HepG2 (cell line): ENCODE data around the gene ITGB7. TPM values are rescaled to one million over a fixed set of nuclear protein-coding genes. Genes with fewer than 3 reads are reported as not detected.

ENCODE experiments used
- FOXA1 ChIP-seq, 2 experiments: fragments of 450-650 bp in 1 of 2; sonication (generic) in 1 of 2; formaldehyde crosslinking in 1 of 2; IDR thresholded peaks; 2 replicates each; pipeline versions ENCODE4 v1.4.0 to v1.6.1; 2016 to 2020; ENCODE audit warnings: missing genetic modification reagents in 1 of 2
- GATA4 ChIP-seq: sonication (generic); IDR thresholded peaks from 2 replicates; pipeline ENCODE4 v1.6.1; 2016; ENCODE audit warnings: antibody characterized with exemption, low read depth, borderline replicate concordance
- GATAD2A ChIP-seq: IDR thresholded peaks from 2 replicates; pipeline ENCODE4 v1.6.1; 2016
- GZF1 ChIP-seq: sonication (generic); formaldehyde crosslinking; IDR thresholded peaks from 2 replicates; pipeline ENCODE4 v1.5.1; 2020; ENCODE audit warnings: mild to moderate bottlenecking, missing genetic modification reagents
- HCFC1 ChIP-seq: fragments of 150-350 bp; IDR thresholded peaks from 2 replicates; pipeline ENCODE4 v1.6.1; 2014; ENCODE audit warnings: low read depth, low read length
- HIVEP1 ChIP-seq: sonication (generic); formaldehyde crosslinking; IDR thresholded peaks from 2 replicates; pipeline ENCODE4 v1.4.0; 2020; ENCODE audit warnings: mild to moderate bottlenecking, missing genetic modification reagents
- MLXIP ChIP-seq: sonication (generic); formaldehyde crosslinking; IDR thresholded peaks from 2 replicates; pipeline ENCODE4 v1.9.0; 2021; ENCODE audit warnings: missing genetic modification reagents, borderline replicate concordance
- NR3C1 ChIP-seq: sonication (generic); formaldehyde crosslinking; IDR thresholded peaks from 2 replicates; pipeline ENCODE4 v1.4.0; 2020; ENCODE audit warnings: missing genetic modification reagents
- TARDBP ChIP-seq: sonication (generic); formaldehyde crosslinking; IDR thresholded peaks from 2 replicates; pipeline ENCODE4 v1.8.0; 2022; ENCODE audit warnings: mild to moderate bottlenecking, missing genetic modification reagents
- ZNF335 ChIP-seq: sonication (generic); formaldehyde crosslinking; IDR thresholded peaks from 2 replicates; pipeline ENCODE4 v1.4.0; 2020; ENCODE audit warnings: missing genetic modification reagents
- ZNF564 ChIP-seq: sonication (generic); formaldehyde crosslinking; IDR thresholded peaks from 2 replicates; pipeline ENCODE4 v1.8.1; 2023; ENCODE audit warnings: mild to moderate bottlenecking, missing genetic modification reagents
- ZSCAN22 ChIP-seq: sonication (generic); formaldehyde crosslinking; IDR thresholded peaks from 2 replicates; pipeline ENCODE4 v1.4.0; 2020; ENCODE audit warnings: mild to moderate bottlenecking, missing genetic modification reagents
- polyA plus RNA-seq, 8 experiments: library from polyadenylated mRNA; depleted of rRNA in 3 of 8; stranded (reverse) in 7 of 8; unstranded in 1 of 8; fragments of >200 nt; fragmentation: Illumina TruSeq in 4 of 8; extraction: Trizol in 4 of 8; gene quantifications; 2 replicates each; pipeline versions ENCODE4 v1.2.1 to v1.2.3, GENCODE V29; 2011 to 2016; ENCODE audit warnings: low read depth in 4 of 8, missing spikeins in 1 of 8, mixed read lengths in 1 of 8; ENCODE audit not compliant: insufficient read depth in 1 of 8
- total RNA-seq, 5 experiments: library from RNA; depleted of rRNA; stranded (reverse); fragments of >200 nt; fragmentation: Illumina TruSeq; extraction: Trizol; gene quantifications; 2 replicates each; pipeline ENCODE4 v1.2.3, GENCODE V29; 2016; ENCODE audit warnings: low read depth in 1 of 5
- TF ChIP-seq, protein P1 (sequence below): sonication (generic); formaldehyde crosslinking; IDR thresholded peaks from 2 replicates; pipeline ENCODE4 v1.4.0; 2020; ENCODE audit warnings: missing genetic modification reagents
- TF ChIP-seq, protein P2 (sequence below): sonication (generic); formaldehyde crosslinking; IDR thresholded peaks from 2 replicates; pipeline ENCODE4 v1.4.0; 2020; ENCODE audit warnings: mild to moderate bottlenecking, missing genetic modification reagents

ITGB7 gene
- total and polyA plus RNA-seq, 2 of the 13 experiments (the other 11 are each of a cell fraction or from before 2014, with no cell fraction given): 0.16 to 0.18 TPM

DNA sequence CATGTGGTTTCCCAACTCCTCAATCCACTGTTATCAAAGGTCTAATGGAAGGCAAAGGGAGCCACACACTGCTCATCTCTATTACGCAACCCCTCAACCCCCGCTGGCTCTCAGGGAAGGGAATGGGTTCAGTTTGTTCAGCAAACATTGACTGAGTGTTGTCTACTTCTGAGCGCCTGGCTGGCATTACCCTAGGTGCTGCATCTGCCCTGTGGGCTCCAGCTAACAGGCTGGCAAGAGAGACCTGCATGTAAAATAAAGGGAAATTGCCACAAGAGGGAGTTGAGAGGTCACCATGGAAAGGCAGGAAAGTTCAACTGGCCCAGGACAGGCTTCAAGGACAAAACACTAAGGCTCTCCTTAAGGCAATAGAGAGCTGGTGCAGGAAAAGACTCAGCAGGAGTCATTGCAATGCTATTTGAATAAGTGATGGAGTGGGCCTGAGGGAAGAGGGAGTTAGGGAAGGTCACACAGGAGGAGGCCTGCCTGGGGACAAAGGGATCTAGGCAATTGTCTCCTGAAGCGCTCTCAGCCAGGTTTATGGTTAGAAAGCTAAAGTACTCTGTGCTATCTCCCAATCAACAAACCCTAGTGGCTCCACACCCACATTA is 32.1 kb downstream of the ITGB7 start (continued):
- no peak for TF ChIP-seq FOXA1 (IDR thresholded peaks at IDR 0.05)
- TF ChIP-seq FOXA1 (CRISPR knock-in tag; IDR thresholded peaks at IDR 0.05): peak; percentile 82
- no peak for TF ChIP-seq HCFC1
- TF ChIP-seq ZSCAN22 (CRISPR knock-in tag): no peak
- no peak for TF ChIP-seq HIVEP1 (CRISPR knock-in tag)
- peak; percentile 53; the same call in 1 of the 2 replicates for TF ChIP-seq ZNF564
- no peak for TF ChIP-seq NR3C1 (CRISPR knock-in tag)
- TF ChIP-seq GZF1 (CRISPR knock-in tag): no peak
- TF ChIP-seq ZNF335: no peak
- TF ChIP-seq TARDBP (CRISPR knock-in tag): peak; percentile 81
- no peak for TF ChIP-seq MLXIP (CRISPR knock-in tag)
- TF ChIP-seq GATA4: no peak
- TF ChIP-seq, protein P1, sequence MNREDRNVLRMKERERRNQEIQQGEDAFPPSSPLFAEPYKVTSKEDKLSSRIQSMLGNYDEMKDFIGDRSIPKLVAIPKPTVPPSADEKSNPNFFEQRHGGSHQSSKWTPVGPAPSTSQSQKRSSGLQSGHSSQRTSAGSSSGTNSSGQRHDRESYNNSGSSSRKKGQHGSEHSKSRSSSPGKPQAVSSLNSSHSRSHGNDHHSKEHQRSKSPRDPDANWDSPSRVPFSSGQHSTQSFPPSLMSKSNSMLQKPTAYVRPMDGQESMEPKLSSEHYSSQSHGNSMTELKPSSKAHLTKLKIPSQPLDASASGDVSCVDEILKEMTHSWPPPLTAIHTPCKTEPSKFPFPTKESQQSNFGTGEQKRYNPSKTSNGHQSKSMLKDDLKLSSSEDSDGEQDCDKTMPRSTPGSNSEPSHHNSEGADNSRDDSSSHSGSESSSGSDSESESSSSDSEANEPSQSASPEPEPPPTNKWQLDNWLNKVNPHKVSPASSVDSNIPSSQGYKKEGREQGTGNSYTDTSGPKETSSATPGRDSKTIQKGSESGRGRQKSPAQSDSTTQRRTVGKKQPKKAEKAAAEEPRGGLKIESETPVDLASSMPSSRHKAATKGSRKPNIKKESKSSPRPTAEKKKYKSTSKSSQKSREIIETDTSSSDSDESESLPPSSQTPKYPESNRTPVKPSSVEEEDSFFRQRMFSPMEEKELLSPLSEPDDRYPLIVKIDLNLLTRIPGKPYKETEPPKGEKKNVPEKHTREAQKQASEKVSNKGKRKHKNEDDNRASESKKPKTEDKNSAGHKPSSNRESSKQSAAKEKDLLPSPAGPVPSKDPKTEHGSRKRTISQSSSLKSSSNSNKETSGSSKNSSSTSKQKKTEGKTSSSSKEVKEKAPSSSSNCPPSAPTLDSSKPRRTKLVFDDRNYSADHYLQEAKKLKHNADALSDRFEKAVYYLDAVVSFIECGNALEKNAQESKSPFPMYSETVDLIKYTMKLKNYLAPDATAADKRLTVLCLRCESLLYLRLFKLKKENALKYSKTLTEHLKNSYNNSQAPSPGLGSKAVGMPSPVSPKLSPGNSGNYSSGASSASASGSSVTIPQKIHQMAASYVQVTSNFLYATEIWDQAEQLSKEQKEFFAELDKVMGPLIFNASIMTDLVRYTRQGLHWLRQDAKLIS (CRISPR knock-in tag): no peak
- TF ChIP-seq, protein P2, sequence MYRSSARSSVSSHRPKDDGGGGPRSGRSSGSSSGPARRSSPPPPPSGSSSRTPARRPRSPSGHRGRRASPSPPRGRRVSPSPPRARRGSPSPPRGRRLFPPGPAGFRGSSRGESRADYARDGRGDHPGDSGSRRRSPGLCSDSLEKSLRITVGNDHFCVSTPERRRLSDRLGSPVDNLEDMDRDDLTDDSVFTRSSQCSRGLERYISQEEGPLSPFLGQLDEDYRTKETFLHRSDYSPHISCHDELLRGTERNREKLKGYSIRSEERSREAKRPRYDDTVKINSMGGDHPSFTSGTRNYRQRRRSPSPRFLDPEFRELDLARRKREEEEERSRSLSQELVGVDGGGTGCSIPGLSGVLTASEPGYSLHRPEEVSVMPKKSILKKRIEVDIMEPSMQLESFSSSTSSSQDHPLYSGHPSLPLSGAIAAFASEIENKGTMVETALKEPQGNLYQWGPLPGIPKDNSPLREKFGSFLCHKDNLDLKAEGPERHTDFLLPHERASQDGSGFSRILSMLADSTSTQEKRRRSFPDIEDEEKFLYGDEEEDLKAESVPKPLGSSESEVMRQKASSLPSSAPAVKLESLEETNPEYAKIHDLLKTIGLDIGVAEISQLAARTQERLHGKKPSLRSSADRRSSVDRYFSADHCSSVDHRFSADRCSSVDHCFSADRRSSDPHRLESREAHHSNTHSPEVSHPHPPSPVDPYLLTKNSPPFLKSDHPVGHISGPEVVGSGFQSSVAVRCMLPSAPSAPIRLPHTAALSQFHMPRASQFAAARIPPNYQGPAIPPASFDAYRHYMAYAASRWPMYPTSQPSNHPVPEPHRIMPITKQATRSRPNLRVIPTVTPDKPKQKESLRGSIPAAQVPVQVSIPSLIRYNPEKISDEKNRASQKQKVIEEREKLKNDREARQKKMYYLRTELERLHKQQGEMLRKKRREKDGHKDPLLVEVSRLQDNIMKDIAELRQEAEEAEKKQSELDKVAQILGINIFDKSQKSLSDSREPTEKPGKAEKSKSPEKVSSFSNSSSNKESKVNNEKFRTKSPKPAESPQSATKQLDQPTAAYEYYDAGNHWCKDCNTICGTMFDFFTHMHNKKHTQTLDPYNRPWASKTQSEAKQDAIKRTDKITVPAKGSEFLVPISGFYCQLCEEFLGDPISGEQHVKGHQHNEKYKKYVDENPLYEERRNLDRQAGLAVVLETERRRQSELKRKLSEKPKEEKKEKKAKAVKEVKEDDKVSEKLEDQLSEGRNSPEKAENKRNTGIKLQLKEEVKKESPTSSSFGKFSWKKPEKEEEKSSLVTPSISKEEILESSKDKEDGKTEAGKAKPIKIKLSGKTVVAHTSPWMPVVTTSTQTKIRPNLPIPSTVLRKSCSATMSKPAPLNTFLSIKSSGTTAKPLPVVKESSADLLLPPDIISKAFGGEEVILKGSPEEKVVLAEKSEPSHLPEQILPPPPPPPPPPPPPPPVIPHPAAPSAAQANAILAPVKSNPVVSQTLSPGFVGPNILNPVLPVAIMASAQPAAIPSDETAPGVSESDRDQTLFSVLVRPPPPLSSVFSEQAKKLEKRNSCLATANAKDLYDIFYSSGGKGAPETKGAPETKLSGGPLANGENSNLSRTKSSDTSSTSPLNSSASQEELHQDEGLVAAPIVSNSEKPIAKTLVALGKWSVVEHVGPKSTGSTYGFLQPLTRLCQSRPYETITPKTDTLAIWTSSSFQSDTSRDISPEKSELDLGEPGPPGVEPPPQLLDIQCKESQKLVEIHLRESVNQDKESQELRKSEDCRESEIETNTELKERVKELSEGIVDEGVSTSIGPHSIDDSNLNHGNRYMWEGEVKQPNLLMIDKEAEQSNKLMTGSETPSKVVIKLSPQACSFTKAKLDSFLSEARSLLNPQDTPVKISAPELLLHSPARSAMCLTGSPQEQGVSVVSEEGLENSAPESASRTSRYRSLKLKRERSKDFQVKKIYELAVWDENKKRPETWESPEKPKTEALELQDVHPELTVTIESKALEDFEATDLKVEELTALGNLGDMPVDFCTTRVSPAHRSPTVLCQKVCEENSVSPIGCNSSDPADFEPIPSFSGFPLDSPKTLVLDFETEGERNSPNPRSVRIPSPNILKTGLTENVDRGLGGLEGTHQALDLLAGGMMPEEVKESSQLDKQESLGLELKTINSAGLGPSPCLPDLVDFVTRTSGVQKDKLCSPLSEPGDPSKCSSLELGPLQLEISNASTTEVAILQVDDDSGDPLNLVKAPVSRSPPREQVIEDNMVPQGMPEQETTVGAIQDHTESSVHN (CRISPR knock-in tag): no peak
- TF ChIP-seq GATAD2A (CRISPR knock-in tag): peak; percentile 96
